Fibroblast of lung (primary cell): Measurements from ENCODE around the gene PGAM2.
"Not testable (repeated sequence)": the region's sequence is repeated elsewhere in the genome, so short reads cannot be mapped to it uniquely, and the experiment has no call there.

ENCODE experiments used
- EZH2 ChIP-seq: IDR thresholded peaks from 2 replicates; pipeline ENCODE4 v1.5.1; 2012; ENCODE audit warnings: low read length, control low read depth, mild to moderate bottlenecking; ENCODE audit errors: missing control alignments
- TF ChIP-seq, protein P1 (sequence below), 2 donors: IDR thresholded peaks in 1 of 2; conservative IDR thresholded peaks in 1 of 2; 1 replicate in 1 of 2; 2 replicates in 1 of 2; pipeline ENCODE4 v1.5.1; 2011 to 2012; ENCODE audit warnings: low read length in 2 of 2, control low read depth in 1 of 2, inconsistent platforms in 1 of 2, low read depth in 1 of 2, mild to moderate bottlenecking in 1 of 2

DNA sequence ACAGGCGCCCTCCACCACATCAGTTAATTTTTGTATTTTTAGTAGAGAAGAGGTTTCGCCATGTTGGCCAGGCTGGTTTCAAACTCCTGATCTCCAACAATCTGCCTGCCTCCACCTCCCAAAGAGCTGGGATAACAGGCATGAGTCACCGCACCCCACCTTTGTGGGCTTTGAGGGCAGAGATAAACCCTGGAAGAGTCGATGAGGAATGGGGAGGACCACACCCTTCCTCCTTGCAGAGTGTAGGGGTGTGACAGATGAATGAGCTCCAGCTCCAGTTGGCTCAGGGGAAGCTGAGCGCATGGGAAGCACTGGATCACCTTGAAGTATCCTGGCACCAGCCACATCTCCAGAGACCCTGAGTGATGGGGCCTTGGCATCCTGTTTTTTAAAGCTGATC, 35.3 kb downstream of the PGAM2 start:
- TF ChIP-seq, protein P1, sequence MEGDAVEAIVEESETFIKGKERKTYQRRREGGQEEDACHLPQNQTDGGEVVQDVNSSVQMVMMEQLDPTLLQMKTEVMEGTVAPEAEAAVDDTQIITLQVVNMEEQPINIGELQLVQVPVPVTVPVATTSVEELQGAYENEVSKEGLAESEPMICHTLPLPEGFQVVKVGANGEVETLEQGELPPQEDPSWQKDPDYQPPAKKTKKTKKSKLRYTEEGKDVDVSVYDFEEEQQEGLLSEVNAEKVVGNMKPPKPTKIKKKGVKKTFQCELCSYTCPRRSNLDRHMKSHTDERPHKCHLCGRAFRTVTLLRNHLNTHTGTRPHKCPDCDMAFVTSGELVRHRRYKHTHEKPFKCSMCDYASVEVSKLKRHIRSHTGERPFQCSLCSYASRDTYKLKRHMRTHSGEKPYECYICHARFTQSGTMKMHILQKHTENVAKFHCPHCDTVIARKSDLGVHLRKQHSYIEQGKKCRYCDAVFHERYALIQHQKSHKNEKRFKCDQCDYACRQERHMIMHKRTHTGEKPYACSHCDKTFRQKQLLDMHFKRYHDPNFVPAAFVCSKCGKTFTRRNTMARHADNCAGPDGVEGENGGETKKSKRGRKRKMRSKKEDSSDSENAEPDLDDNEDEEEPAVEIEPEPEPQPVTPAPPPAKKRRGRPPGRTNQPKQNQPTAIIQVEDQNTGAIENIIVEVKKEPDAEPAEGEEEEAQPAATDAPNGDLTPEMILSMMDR (conservative IDR thresholded peaks at IDR 0.05 in 1 of 2, IDR thresholded peaks at IDR 0.05 in 1 of 2; ENCODE audit: low read depth in 1 of 2, low read length in 2 of 2) = not testable (repeated sequence)
- TF ChIP-seq EZH2 = not testable (repeated sequence)
